PC-9 (cell line): Measurements from ENCODE around the gene MAP2K4.

Experiments
- EZH2 ChIP-seq: fragments of 200-600 bp; sonication (generic); IDR thresholded peaks from 2 replicates; pipeline ENCODE4 v1.8.0; 2017; ENCODE audit warnings: antibody characterized with exemption, low read depth
- TF ChIP-seq, protein P1 (sequence below): fragments of 200-600 bp; sonication (generic); conservative IDR thresholded peaks from 2 replicates; pipeline ENCODE4 v1.6.1; 2017; ENCODE audit warnings: mixed run types, antibody characterized with exemption, mild to moderate bottlenecking, moderate library complexity

DNA sequence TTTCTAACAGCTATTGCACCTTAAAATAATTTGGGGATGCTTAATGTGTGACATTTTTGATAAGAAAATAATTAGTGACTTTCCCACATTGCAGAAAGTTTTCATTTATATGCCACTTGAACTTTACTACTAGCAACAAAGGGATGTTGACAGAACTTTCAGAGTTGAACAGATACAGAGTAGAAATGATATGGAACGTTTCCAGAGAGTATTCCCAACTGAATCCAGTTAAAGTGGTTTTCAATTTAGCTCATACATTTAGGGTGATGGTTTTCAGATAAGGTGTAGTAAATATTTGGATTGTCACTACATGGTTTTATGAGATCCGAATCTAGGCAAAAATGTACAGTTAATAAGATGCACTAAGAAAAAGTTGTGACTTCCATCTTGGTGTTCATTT is 17.3 kb downstream of the MAP2K4 start:
- TF ChIP-seq, protein P1, sequence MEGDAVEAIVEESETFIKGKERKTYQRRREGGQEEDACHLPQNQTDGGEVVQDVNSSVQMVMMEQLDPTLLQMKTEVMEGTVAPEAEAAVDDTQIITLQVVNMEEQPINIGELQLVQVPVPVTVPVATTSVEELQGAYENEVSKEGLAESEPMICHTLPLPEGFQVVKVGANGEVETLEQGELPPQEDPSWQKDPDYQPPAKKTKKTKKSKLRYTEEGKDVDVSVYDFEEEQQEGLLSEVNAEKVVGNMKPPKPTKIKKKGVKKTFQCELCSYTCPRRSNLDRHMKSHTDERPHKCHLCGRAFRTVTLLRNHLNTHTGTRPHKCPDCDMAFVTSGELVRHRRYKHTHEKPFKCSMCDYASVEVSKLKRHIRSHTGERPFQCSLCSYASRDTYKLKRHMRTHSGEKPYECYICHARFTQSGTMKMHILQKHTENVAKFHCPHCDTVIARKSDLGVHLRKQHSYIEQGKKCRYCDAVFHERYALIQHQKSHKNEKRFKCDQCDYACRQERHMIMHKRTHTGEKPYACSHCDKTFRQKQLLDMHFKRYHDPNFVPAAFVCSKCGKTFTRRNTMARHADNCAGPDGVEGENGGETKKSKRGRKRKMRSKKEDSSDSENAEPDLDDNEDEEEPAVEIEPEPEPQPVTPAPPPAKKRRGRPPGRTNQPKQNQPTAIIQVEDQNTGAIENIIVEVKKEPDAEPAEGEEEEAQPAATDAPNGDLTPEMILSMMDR = no peak
- TF ChIP-seq EZH2 = no peak
